MM.1S (cell line): ENCODE data around the gene ANKDD1A.

Experiments used
- DNase-seq: peaks from one replicate; pipeline ENCODE4 v3.0.0-alpha.2; 2015
- H2AFZ ChIP-seq: fragments of 300-600 bp; sonication (generic); 2 replicates; pipeline ENCODE4 v1.6.0; 2016; ENCODE audit warnings: antibody characterized with exemption, low read length
- H3F3A ChIP-seq: fragments of 300-600 bp; sonication (generic); 2 replicates; pipeline ENCODE4 v1.6.1; 2016; ENCODE audit warnings: mild to moderate bottlenecking, antibody characterized with exemption, low read length, moderate library complexity, mixed read lengths; ENCODE audit not compliant: insufficient read depth
- H3K27ac ChIP-seq: fragments of 300-600 bp; sonication (generic); 2 replicates; pipeline ENCODE4 v1.5.1; 2016; ENCODE audit warnings: mild to moderate bottlenecking, low read length
- H3K27me3 ChIP-seq: fragments of 300-600 bp; sonication (generic); replicated peaks from 2 replicates; pipeline ENCODE4 v1.6.0; 2016; ENCODE audit warnings: low read length; ENCODE audit not compliant: insufficient read depth
- H3K36me3 ChIP-seq: fragments of 300-600 bp; sonication (generic); replicated peaks from 2 replicates; pipeline ENCODE4 v1.6.1; 2016; ENCODE audit warnings: mild to moderate bottlenecking, low read length, mixed read lengths; ENCODE audit not compliant: insufficient read depth
- H3K4me1 ChIP-seq: fragments of 300-600 bp; sonication (generic); 2 replicates; pipeline ENCODE4 v1.6.1; 2016; ENCODE audit warnings: low read length, mixed read lengths
- H3K4me2 ChIP-seq: fragments of 300-600 bp; sonication (generic); 2 replicates; pipeline ENCODE4 v1.6.0; 2016; ENCODE audit warnings: low read depth, low read length
- H3K4me3 ChIP-seq: fragments of 300-600 bp; sonication (generic); 2 replicates; pipeline ENCODE4 v1.5.1; 2016; ENCODE audit warnings: low read length, mixed read lengths
- H3K79me2 ChIP-seq: fragments of 300-600 bp; sonication (generic); 2 replicates; pipeline ENCODE4 v1.6.1; 2016; ENCODE audit warnings: mixed run types, low read length, mixed read lengths
- H3K9ac ChIP-seq: fragments of 300-600 bp; sonication (generic); 2 replicates; pipeline ENCODE4 v1.6.1; 2016; ENCODE audit warnings: low read length, mixed read lengths
- H3K9me2 ChIP-seq: fragments of 300-600 bp; sonication (generic); replicated peaks from 2 replicates; pipeline ENCODE4 v1.6.1; 2016; ENCODE audit warnings: mild to moderate bottlenecking, low read length, mixed read lengths; ENCODE audit not compliant: insufficient read depth
- H3K9me3 ChIP-seq: fragments of 300-600 bp; sonication (generic); replicated peaks from 2 replicates; pipeline ENCODE4 v1.6.1; 2016; ENCODE audit warnings: mild to moderate bottlenecking, low read length, mixed read lengths; ENCODE audit not compliant: insufficient read depth
- H4K20me1 ChIP-seq: fragments of 300-600 bp; sonication (generic); 2 replicates; pipeline ENCODE4 v1.6.1; 2016; ENCODE audit warnings: mild to moderate bottlenecking, low read length, moderate library complexity, mixed read lengths; ENCODE audit not compliant: insufficient read depth
- CTCF ChIP-seq: fragments of 300-600 bp; sonication (generic); IDR thresholded peaks from 2 replicates; pipeline ENCODE4 v1.5.1; 2016; ENCODE audit warnings: antibody characterized with exemption, low read length, mixed read lengths
- EZH2 ChIP-seq: fragments of 300-600 bp; sonication (generic); optimal IDR thresholded peaks from 2 replicates; pipeline ENCODE3; 2017; ENCODE audit warnings: low read depth, mild to moderate bottlenecking, antibody characterized with exemption, low read length, mixed read lengths
- EZH2phosphoT487 ChIP-seq: fragments of 300-600 bp; sonication (generic); IDR thresholded peaks from 2 replicates; pipeline ENCODE4 v1.6.1; 2018; ENCODE audit warnings: antibody characterized with exemption, low read length

Gene ANKDD1A

GRCh38 chr15:64982472-64982871 is 70.8 kb downstream of the ANKDD1A start:
- peaks cover 4% of the 10 kb centered on the region; the same call in 1 of the 2 replicates for H3K36me3 ChIP-seq
- H3K4me2 ChIP-seq: no peak overlapping the region
- no peak overlapping the region for H3K9ac ChIP-seq
- DNase-seq: no peak
- no peaks in the 10 kb centered on the region for H3K9me3 ChIP-seq
- no peak for TF ChIP-seq CTCF
- TF ChIP-seq EZH2: no peak
- no peak for TF ChIP-seq EZH2phosphoT487
- H3F3A ChIP-seq: no peaks in the 10 kb centered on the region; the same call in 1 of the 2 replicates
- H3K79me2 ChIP-seq: peaks cover 25% of the 10 kb centered on the region
- no peaks in the 10 kb centered on the region for H3K4me1 ChIP-seq
- H3K27me3 ChIP-seq: no peaks in the 10 kb centered on the region
- H3K9me2 ChIP-seq: no peaks in the 10 kb centered on the region
- no peaks in the 10 kb centered on the region for H4K20me1 ChIP-seq
- H3K27ac ChIP-seq: no peak overlapping the region
- H2AFZ ChIP-seq: no peak overlapping the region
- no peak overlapping the region for H3K4me3 ChIP-seq

GRCh38 chr15:64985366-64986033 is 73.8 kb downstream of the ANKDD1A start:
- Histone ChIP-seq H4K20me1 (no peaks in the 10 kb centered on the region), H3K9me2 (no peaks in the 10 kb centered on the region), H3K36me3 (no peaks in the 10 kb centered on the region), H3K27me3 (no peaks in the 10 kb centered on the region), H3K4me2 (no peak overlapping the region), H3K79me2 (peaks cover 42% of the 10 kb centered on the region), H3K9me3 (no peaks in the 10 kb centered on the region), H3F3A (peaks cover 7% of the 10 kb centered on the region; the same call in 1 of the 2 replicates), H3K4me3 (no peak overlapping the region), H2AFZ (no peak overlapping the region), H3K27ac (no peak overlapping the region), H3K4me1 (no peaks in the 10 kb centered on the region), H3K9ac (no peak overlapping the region)
- no peak for DNase-seq
- TF ChIP-seq EZH2 (no peak), EZH2phosphoT487 (no peak), CTCF (no peak)

- Histone ChIP-seq H3K4me2 (no peak overlapping the region), H3K4me1 (no peaks in the 10 kb centered on the region), H4K20me1 (no peaks in the 10 kb centered on the region), H3K9me2 (no peaks in the 10 kb centered on the region), H3K27me3 (no peaks in the 10 kb centered on the region), H3K9ac (no peak overlapping the region), H3K79me2 (peaks cover 42% of the 10 kb centered on the region), H3K27ac (no peak overlapping the region), H3F3A (peaks cover 7% of the 10 kb centered on the region; the same call in 1 of the 2 replicates), H2AFZ (no peak overlapping the region), H3K36me3 (no peaks in the 10 kb centered on the region), H3K9me3 (no peaks in the 10 kb centered on the region), H3K4me3 (no peak overlapping the region)
- DNase-seq: no peak
- TF ChIP-seq EZH2phosphoT487 (no peak), EZH2 (no peak), CTCF (no peak)
Observed at GRCh38 chr15:64987136-64987535, 75.4 kb downstream of the ANKDD1A start.
